Activated naive CD8-positive, alpha-beta T cell treated with anti-CD3 and anti-CD28 coated beads for 36 hours (primary cell): ENCODE results near the gene RAPGEF2. TPM values are rescaled to one million over a fixed set of nuclear protein-coding genes. Genes with fewer than 3 reads are reported as not detected.
A peak's percentile ranks its signal among the peaks of the same experiment; 100 is the strongest.
"Not testable (repeated sequence)": the region's sequence is repeated elsewhere in the genome, so short reads cannot be mapped to it uniquely, and the experiment has no call there.

Experiments
- DNase-seq: peaks from one replicate; pipeline ENCODE4 v3.0.0; 2021
- H3K27ac Mint-ChIP-seq: one replicate; pipeline ENCODE4 v1.8.0; 2022; ENCODE audit warnings: mild to moderate bottlenecking, moderate library complexity, mixed read lengths
- H3K27me3 Mint-ChIP-seq: one replicate; pipeline ENCODE4 v1.8.0; 2022; ENCODE audit warnings: mild to moderate bottlenecking, mixed read lengths
- H3K36me3 Mint-ChIP-seq: one replicate; pipeline ENCODE4 v1.8.0; 2021; ENCODE audit warnings: mild to moderate bottlenecking, mixed read lengths
- H3K4me1 Mint-ChIP-seq: one replicate; pipeline ENCODE4 v1.8.0; 2021; ENCODE audit warnings: mixed read lengths
- H3K4me3 Mint-ChIP-seq: one replicate; pipeline ENCODE4 v1.8.0; 2022; ENCODE audit warnings: mild to moderate bottlenecking, moderate library complexity, mixed read lengths
- H3K9me3 Mint-ChIP-seq: one replicate; pipeline ENCODE4 v1.8.0; 2022; ENCODE audit warnings: mixed read lengths
- total RNA-seq, 2 experiments: library from RNA; stranded (reverse); gene quantifications; one replicate each; pipeline ENCODE4 v1.2.3, GENCODE V29; 2021

RAPGEF2 gene
- total RNA-seq, 2 experiments from 2014 or later = 19.2 to 22.7 TPM

GRCh38 chr4:159077702-159078495 is 25.0 kb upstream of the RAPGEF2 start:
- peaks cover 32% of the 10 kb centered on the region for H3K4me1 Mint-ChIP-seq
- peaks cover 8% of the 10 kb centered on the region for H3K36me3 Mint-ChIP-seq
- no peak for DNase-seq
- no peaks in the 10 kb centered on the region for H3K27me3 Mint-ChIP-seq
- H3K27ac Mint-ChIP-seq = peak overlapping the region; percentile 88
- H3K4me3 Mint-ChIP-seq = peak overlapping the region; percentile 10
- H3K9me3 Mint-ChIP-seq = peaks cover 2% of the 10 kb centered on the region

- peaks cover 32% of the 10 kb centered on the region for H3K4me1 Mint-ChIP-seq
- DNase-seq = no peak
- H3K36me3 Mint-ChIP-seq = peaks cover 8% of the 10 kb centered on the region
- no peak overlapping the region for H3K27ac Mint-ChIP-seq
- H3K9me3 Mint-ChIP-seq = peaks cover 2% of the 10 kb centered on the region
- no peak overlapping the region for H3K4me3 Mint-ChIP-seq
- no peaks in the 10 kb centered on the region for H3K27me3 Mint-ChIP-seq
Observed at GRCh38 chr4:159079074-159079473, 23.8 kb upstream of the RAPGEF2 start.

GRCh38 chr4:159086606-159087005 is 16.3 kb upstream of the RAPGEF2 start:
- no peak overlapping the region for H3K4me3 Mint-ChIP-seq
- H3K27me3 Mint-ChIP-seq = peaks cover 4% of the 10 kb centered on the region
- no peak for DNase-seq
- no peaks in the 10 kb centered on the region for H3K4me1 Mint-ChIP-seq
- no peaks in the 10 kb centered on the region for H3K9me3 Mint-ChIP-seq
- no peak overlapping the region for H3K27ac Mint-ChIP-seq
- H3K36me3 Mint-ChIP-seq = no peaks in the 10 kb centered on the region

GRCh38 chr4:159090255-159090654 is 12.6 kb upstream of the RAPGEF2 start:
- Mint-ChIP-seq H3K36me3 (no peaks in the 10 kb centered on the region), H3K4me3 (no peak overlapping the region), H3K9me3 (no peaks in the 10 kb centered on the region), H3K4me1 (peaks cover 4% of the 10 kb centered on the region), H3K27ac (no peak overlapping the region), H3K27me3 (peaks cover 3% of the 10 kb centered on the region)
- DNase-seq = no peak

- H3K9me3 Mint-ChIP-seq, H3K27ac Mint-ChIP-seq, DNase-seq, H3K4me1 Mint-ChIP-seq, H3K4me3 Mint-ChIP-seq, H3K36me3 Mint-ChIP-seq: not testable (repeated sequence)
- peaks cover 13% of the 10 kb centered on the region for H3K27me3 Mint-ChIP-seq
Observed at GRCh38 chr4:159094156-159094555, 8.7 kb upstream of the RAPGEF2 start.

- Mint-ChIP-seq H3K27me3 (peaks cover 21% of the 10 kb centered on the region), H3K9me3 (no peaks in the 10 kb centered on the region), H3K4me1 (peaks cover 10% of the 10 kb centered on the region), H3K36me3 (no peaks in the 10 kb centered on the region), H3K27ac (no peak overlapping the region), H3K4me3 (no peak overlapping the region)
- DNase-seq = no peak
Observed at GRCh38 chr4:159096434-159096833, 6.4 kb upstream of the RAPGEF2 start.

- DNase-seq = no peak
- Mint-ChIP-seq H3K9me3 (no peaks in the 10 kb centered on the region), H3K36me3 (no peaks in the 10 kb centered on the region), H3K27me3 (peaks cover 21% of the 10 kb centered on the region), H3K4me1 (peaks cover 17% of the 10 kb centered on the region), H3K4me3 (no peak overlapping the region), H3K27ac (no peak overlapping the region)
Observed at GRCh38 chr4:159097144-159097543, 5.7 kb upstream of the RAPGEF2 start.

GRCh38 chr4:159097785-159098184 is 5.1 kb upstream of the RAPGEF2 start:
- no peak overlapping the region for H3K27ac Mint-ChIP-seq
- no peak for DNase-seq
- H3K4me3 Mint-ChIP-seq = no peak overlapping the region
- no peaks in the 10 kb centered on the region for H3K36me3 Mint-ChIP-seq
- peaks cover 19% of the 10 kb centered on the region for H3K4me1 Mint-ChIP-seq
- no peaks in the 10 kb centered on the region for H3K9me3 Mint-ChIP-seq
- H3K27me3 Mint-ChIP-seq = peaks cover 21% of the 10 kb centered on the region

GRCh38 chr4:159098482-159099127 is 4.3 kb upstream of the RAPGEF2 start:
- Mint-ChIP-seq H3K4me1 (peaks cover 16% of the 10 kb centered on the region), H3K9me3 (no peaks in the 10 kb centered on the region), H3K27me3 (peaks cover 21% of the 10 kb centered on the region), H3K36me3 (no peaks in the 10 kb centered on the region), H3K4me3 (no peak overlapping the region), H3K27ac (no peak overlapping the region)
- DNase-seq = no peak

GRCh38 chr4:159101988-159102621 is 774 bp upstream of the RAPGEF2 start:
- DNase-seq = no peak
- H3K36me3 Mint-ChIP-seq = peaks cover 5% of the 10 kb centered on the region
- H3K4me3 Mint-ChIP-seq = peak overlapping the region; percentile 75
- H3K9me3 Mint-ChIP-seq = no peaks in the 10 kb centered on the region
- peaks cover 35% of the 10 kb centered on the region for H3K4me1 Mint-ChIP-seq
- peaks cover 11% of the 10 kb centered on the region for H3K27me3 Mint-ChIP-seq
- H3K27ac Mint-ChIP-seq = peak overlapping the region; percentile 65

GRCh38 chr4:159103384-159103990 is 608 bp downstream of the RAPGEF2 start:
- peak; percentile 58 for DNase-seq
- H3K27me3 Mint-ChIP-seq = peaks cover 8% of the 10 kb centered on the region
- H3K4me1 Mint-ChIP-seq = peaks cover 43% of the 10 kb centered on the region
- no peaks in the 10 kb centered on the region for H3K9me3 Mint-ChIP-seq
- H3K36me3 Mint-ChIP-seq = peaks cover 5% of the 10 kb centered on the region
- peak overlapping the region; percentile 27 for H3K27ac Mint-ChIP-seq
- H3K4me3 Mint-ChIP-seq = peak overlapping the region; percentile 69

GRCh38 chr4:159104694-159105414 is 2.0 kb downstream of the RAPGEF2 start:
- H3K27ac Mint-ChIP-seq = peak overlapping the region; percentile 91
- peaks cover under 1% of the 10 kb centered on the region for H3K27me3 Mint-ChIP-seq
- H3K9me3 Mint-ChIP-seq = no peaks in the 10 kb centered on the region
- H3K4me3 Mint-ChIP-seq = peak overlapping the region; percentile 99
- no peak for DNase-seq
- peaks cover 55% of the 10 kb centered on the region for H3K4me1 Mint-ChIP-seq
- H3K36me3 Mint-ChIP-seq = peaks cover 9% of the 10 kb centered on the region

- peak; percentile 16 for DNase-seq
- H3K27me3 Mint-ChIP-seq = no peaks in the 10 kb centered on the region
- peak overlapping the region; percentile 91 for H3K27ac Mint-ChIP-seq
- no peaks in the 10 kb centered on the region for H3K9me3 Mint-ChIP-seq
- peaks cover 58% of the 10 kb centered on the region for H3K4me1 Mint-ChIP-seq
- H3K36me3 Mint-ChIP-seq = peaks cover 10% of the 10 kb centered on the region
- peak overlapping the region; percentile 99 for H3K4me3 Mint-ChIP-seq
Observed at GRCh38 chr4:159105761-159106243, 2.9 kb downstream of the RAPGEF2 start.

- no peaks in the 10 kb centered on the region for H3K27me3 Mint-ChIP-seq
- no peaks in the 10 kb centered on the region for H3K9me3 Mint-ChIP-seq
- peak overlapping the region; percentile 73 for H3K27ac Mint-ChIP-seq
- H3K4me3 Mint-ChIP-seq = peak overlapping the region; percentile 62
- peaks cover 55% of the 10 kb centered on the region for H3K4me1 Mint-ChIP-seq
- H3K36me3 Mint-ChIP-seq = peaks cover 16% of the 10 kb centered on the region
- no peak for DNase-seq
Observed at GRCh38 chr4:159106636-159107035, 3.8 kb downstream of the RAPGEF2 start.
